SK-N-SH treated with all-trans-retinoic acid at 6 μM for 48 hours (cell line): ENCODE data around the gene CCDC30.

Source experiments
- ATAC-seq: fragments of 200-7000 bp; cut with Tn5 transposase; 3 replicates; pipeline ENCODE4 v1.9.1; 2020; ENCODE audit warnings: mild to moderate bottlenecking, moderate library complexity
- BACH2 ChIP-seq: fragments of 250-450 bp; sonication (Bioruptor Pico); IDR thresholded peaks from 2 replicates; pipeline ENCODE4 v1.9.0; 2021; ENCODE audit warnings: mild to moderate bottlenecking, borderline replicate concordance
- CSDC2 ChIP-seq: fragments of 250-450 bp; sonication (Bioruptor Pico); IDR thresholded peaks from 2 replicates; pipeline ENCODE4 v1.5.0; 2020; ENCODE audit warnings: mild to moderate bottlenecking, moderate library complexity
- ESRRG ChIP-seq: fragments of 250-450 bp; sonication (Bioruptor Pico); IDR thresholded peaks from 2 replicates; pipeline ENCODE4 v1.6.1; 2021; ENCODE audit warnings: mild to moderate bottlenecking
- GLIS3 ChIP-seq: fragments of 250-450 bp; sonication (Bioruptor Pico); IDR thresholded peaks from 2 replicates; pipeline ENCODE4 v1.5.0; 2020; ENCODE audit warnings: mild to moderate bottlenecking, moderate library complexity
- OSR1 ChIP-seq: fragments of 250-450 bp; sonication (Bioruptor Pico); IDR thresholded peaks from 2 replicates; pipeline ENCODE4 v1.8.0; 2022; ENCODE audit warnings: moderate library complexity, mild to moderate bottlenecking, inconsistent platforms
- PPARA ChIP-seq: fragments of 250-450 bp; sonication (Bioruptor Pico); IDR thresholded peaks from 2 replicates; pipeline ENCODE4 v1.5.0; 2020; ENCODE audit warnings: mild to moderate bottlenecking, borderline replicate concordance
- RARB ChIP-seq: fragments of 250-450 bp; sonication (Bioruptor Pico); IDR thresholded peaks from 2 replicates; pipeline ENCODE4 v1.8.0; 2021; ENCODE audit warnings: mild to moderate bottlenecking, moderate library complexity
- SNAI2 ChIP-seq: fragments of 250-450 bp; sonication (Bioruptor Pico); IDR thresholded peaks from 2 replicates; pipeline ENCODE4 v1.5.0; 2020; ENCODE audit warnings: mild to moderate bottlenecking, moderate library complexity
- TCF4 ChIP-seq: fragments of 250-450 bp; sonication (Bioruptor Pico); IDR thresholded peaks from 2 replicates; pipeline ENCODE4 v1.8.0; 2021; ENCODE audit warnings: mild to moderate bottlenecking, moderate library complexity, borderline replicate concordance
- TOX ChIP-seq: fragments of 250-450 bp; sonication (Bioruptor Pico); IDR thresholded peaks from 2 replicates; pipeline ENCODE4 v1.8.0; 2021; ENCODE audit warnings: mild to moderate bottlenecking, moderate library complexity, borderline replicate concordance
- ZFP3 ChIP-seq: fragments of 250-450 bp; sonication (Bioruptor Pico); IDR thresholded peaks from 2 replicates; pipeline ENCODE4 v1.5.0; 2020; ENCODE audit warnings: mild to moderate bottlenecking, moderate library complexity
- ZFP30 ChIP-seq: fragments of 450-650 bp; formaldehyde crosslinking; IDR thresholded peaks from 2 replicates; pipeline ENCODE4 v1.5.0; 2022; ENCODE audit warnings: mild to moderate bottlenecking, moderate library complexity
- ZNF565 ChIP-seq: fragments of 450-650 bp; formaldehyde crosslinking; conservative IDR thresholded peaks from 2 replicates; pipeline ENCODE4 v1.5.0; 2020; ENCODE audit warnings: low read depth, mild to moderate bottlenecking, moderate library complexity
- ZNF70 ChIP-seq: fragments of 450-650 bp; formaldehyde crosslinking; IDR thresholded peaks from 2 replicates; pipeline ENCODE4 v1.5.0; 2020; ENCODE audit warnings: mild to moderate bottlenecking, moderate library complexity
- ZNF8 ChIP-seq: fragments of 450-650 bp; formaldehyde crosslinking; IDR thresholded peaks from 2 replicates; pipeline ENCODE4 v1.5.0; 2020; ENCODE audit warnings: mild to moderate bottlenecking, moderate library complexity
- TF ChIP-seq, protein P1 (sequence below): fragments of 250-450 bp; sonication (Bioruptor Pico); IDR thresholded peaks from 2 replicates; pipeline ENCODE4 v1.5.1; 2020; ENCODE audit warnings: low read depth, mild to moderate bottlenecking, moderate library complexity
- TF ChIP-seq, protein P2 (sequence below): fragments of 250-450 bp; sonication (Bioruptor Pico); IDR thresholded peaks from 2 replicates; pipeline ENCODE4 v1.8.0; 2020; ENCODE audit warnings: mild to moderate bottlenecking, moderate library complexity, borderline replicate concordance
- TF ChIP-seq, protein P3 (sequence below): fragments of 250-450 bp; sonication (Bioruptor Pico); IDR thresholded peaks from 2 replicates; pipeline ENCODE4 v1.5.1; 2021; ENCODE audit warnings: mild to moderate bottlenecking, moderate library complexity
- TF ChIP-seq, protein P4 (sequence below): fragments of 250-450 bp; sonication (Bioruptor Pico); IDR thresholded peaks from 2 replicates; pipeline ENCODE4 v1.5.0; 2020; ENCODE audit warnings: mild to moderate bottlenecking, moderate library complexity
- TF ChIP-seq, protein P5 (sequence below): fragments of 250-450 bp; sonication (Bioruptor Pico); IDR thresholded peaks from 2 replicates; pipeline ENCODE4 v1.8.0; 2021; ENCODE audit warnings: low read depth, mild to moderate bottlenecking, moderate library complexity, borderline replicate concordance

Gene CCDC30

DNA sequence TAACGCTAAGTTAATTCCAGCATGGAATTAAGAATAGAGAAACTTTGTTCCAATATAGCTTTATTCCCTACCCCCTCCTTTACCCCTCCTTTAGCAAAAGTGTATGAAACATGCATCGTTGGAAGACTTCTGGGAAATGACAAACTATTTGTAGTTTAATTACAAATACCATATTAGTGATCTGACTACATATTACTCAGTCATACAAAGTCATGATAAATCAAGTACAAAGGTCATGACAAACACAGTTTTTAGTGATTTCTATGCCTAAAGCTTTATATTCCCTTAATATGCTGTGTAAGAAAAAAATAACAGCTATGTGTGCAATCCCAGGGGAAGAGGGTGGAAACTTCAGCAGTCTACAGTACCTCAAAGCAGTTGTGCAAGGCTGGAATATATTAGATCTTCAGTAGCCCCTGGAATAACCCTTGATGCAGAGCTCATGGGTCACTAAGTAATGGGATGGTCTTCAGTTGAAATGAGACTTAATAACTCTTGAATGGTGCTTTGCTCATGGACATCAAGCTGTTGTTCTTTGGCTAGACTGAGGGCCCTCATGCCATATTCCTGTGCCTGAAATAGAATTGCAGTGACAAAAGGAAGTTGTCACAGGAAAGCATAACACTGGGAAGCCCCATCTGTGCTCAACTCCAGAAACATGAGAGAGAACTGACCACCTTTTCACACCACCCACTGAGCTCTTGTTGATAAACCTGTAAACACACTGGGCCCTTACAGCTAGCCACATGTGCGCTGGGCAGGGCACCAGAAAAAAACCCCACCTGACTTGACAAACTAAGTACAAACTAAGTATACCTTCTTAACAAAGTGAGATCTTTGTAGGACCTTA lies 32.6 kb upstream of the CCDC30 start:
- TF ChIP-seq TOX (CRISPR knock-in tag) (no peak), RARB (CRISPR knock-in tag) (no peak), ZNF70 (no peak), SNAI2 (no peak), ZNF8 (CRISPR knock-in tag) (no peak), ZFP3 (CRISPR knock-in tag) (no peak), OSR1 (CRISPR knock-in tag) (no peak)
- TF ChIP-seq, protein P1, sequence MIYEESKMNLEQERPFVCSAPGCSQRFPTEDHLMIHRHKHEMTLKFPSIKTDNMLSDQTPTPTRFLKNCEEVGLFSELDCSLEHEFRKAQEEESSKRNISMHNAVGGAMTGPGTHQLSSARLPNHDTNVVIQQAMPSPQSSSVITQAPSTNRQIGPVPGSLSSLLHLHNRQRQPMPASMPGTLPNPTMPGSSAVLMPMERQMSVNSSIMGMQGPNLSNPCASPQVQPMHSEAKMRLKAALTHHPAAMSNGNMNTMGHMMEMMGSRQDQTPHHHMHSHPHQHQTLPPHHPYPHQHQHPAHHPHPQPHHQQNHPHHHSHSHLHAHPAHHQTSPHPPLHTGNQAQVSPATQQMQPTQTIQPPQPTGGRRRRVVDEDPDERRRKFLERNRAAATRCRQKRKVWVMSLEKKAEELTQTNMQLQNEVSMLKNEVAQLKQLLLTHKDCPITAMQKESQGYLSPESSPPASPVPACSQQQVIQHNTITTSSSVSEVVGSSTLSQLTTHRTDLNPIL (CRISPR knock-in tag), result no peak
- TF ChIP-seq, protein P2, sequence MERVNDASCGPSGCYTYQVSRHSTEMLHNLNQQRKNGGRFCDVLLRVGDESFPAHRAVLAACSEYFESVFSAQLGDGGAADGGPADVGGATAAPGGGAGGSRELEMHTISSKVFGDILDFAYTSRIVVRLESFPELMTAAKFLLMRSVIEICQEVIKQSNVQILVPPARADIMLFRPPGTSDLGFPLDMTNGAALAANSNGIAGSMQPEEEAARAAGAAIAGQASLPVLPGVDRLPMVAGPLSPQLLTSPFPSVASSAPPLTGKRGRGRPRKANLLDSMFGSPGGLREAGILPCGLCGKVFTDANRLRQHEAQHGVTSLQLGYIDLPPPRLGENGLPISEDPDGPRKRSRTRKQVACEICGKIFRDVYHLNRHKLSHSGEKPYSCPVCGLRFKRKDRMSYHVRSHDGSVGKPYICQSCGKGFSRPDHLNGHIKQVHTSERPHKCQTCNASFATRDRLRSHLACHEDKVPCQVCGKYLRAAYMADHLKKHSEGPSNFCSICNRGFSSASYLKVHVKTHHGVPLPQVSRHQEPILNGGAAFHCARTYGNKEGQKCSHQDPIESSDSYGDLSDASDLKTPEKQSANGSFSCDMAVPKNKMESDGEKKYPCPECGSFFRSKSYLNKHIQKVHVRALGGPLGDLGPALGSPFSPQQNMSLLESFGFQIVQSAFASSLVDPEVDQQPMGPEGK (CRISPR knock-in tag), result no peak
- ATAC-seq, result no peak

DNA sequence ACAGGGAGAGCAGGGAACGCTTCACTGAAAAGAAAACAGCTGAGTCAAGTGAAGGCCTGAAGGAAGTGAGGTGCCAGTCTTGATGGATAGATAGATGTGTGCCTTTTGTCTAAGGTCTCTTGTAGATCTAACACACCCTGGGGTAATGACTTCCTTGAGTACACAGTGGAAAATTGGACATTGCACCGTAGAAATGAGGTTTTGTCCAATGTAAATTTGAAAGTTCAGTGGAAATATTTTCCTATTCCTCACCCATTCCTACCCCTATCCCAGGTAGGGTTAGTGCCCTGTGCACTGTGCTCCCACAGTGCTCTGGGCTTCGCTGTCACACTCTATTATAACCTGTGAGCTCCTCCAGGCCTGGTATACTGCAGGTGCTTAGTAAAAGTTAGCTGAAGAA lies 31.6 kb upstream of the CCDC30 start:
- ATAC-seq, result no peak
- TF ChIP-seq GLIS3 (CRISPR knock-in tag), result no peak
- no peak for TF ChIP-seq ZNF8 (CRISPR knock-in tag)
- TF ChIP-seq BACH2 (CRISPR knock-in tag), result no peak
- no peak for TF ChIP-seq SNAI2
- TF ChIP-seq ZFP30 (CRISPR knock-in tag), result no peak
- TF ChIP-seq, protein P3, sequence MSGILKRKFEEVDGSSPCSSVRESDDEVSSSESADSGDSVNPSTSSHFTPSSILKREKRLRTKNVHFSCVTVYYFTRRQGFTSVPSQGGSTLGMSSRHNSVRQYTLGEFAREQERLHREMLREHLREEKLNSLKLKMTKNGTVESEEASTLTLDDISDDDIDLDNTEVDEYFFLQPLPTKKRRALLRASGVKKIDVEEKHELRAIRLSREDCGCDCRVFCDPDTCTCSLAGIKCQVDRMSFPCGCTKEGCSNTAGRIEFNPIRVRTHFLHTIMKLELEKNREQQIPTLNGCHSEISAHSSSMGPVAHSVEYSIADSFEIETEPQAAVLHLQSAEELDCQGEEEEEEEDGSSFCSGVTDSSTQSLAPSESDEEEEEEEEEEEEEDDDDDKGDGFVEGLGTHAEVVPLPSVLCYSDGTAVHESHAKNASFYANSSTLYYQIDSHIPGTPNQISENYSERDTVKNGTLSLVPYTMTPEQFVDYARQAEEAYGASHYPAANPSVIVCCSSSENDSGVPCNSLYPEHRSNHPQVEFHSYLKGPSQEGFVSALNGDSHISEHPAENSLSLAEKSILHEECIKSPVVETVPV, result no peak
- no peak for TF ChIP-seq PPARA (CRISPR knock-in tag)
- TF ChIP-seq CSDC2 (CRISPR knock-in tag), result no peak
- TF ChIP-seq TOX (CRISPR knock-in tag), result no peak
- no peak for TF ChIP-seq ZNF565 (CRISPR knock-in tag)
- TF ChIP-seq, all 23 proteins: peak for 0

DNA sequence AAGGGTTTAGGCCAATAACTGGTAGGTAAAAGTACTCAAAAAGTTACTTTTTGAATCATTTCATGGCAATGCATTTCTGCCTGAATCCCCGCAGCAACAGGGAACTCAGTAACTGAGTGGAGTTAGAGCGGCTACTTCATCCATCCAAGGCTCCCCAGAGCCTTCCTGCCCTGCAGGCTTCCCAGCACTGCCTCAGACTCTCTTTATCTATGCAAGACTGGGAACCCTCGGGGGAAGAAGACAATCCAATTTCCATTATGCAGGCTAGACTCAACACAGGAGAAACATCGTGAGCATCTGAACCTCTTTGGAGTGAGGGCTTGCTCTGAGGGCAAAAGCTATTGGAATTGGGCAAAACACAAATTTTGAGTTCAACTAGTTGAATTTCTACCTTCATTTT lies 30.4 kb upstream of the CCDC30 start:
- no peak for ATAC-seq
- no peak for TF ChIP-seq ZNF70
- TF ChIP-seq RARB (CRISPR knock-in tag), result no peak
- TF ChIP-seq PPARA (CRISPR knock-in tag), result no peak
- no peak for TF ChIP-seq GLIS3 (CRISPR knock-in tag)
- no peak for TF ChIP-seq CSDC2 (CRISPR knock-in tag)
- no peak for TF ChIP-seq TCF4 (CRISPR knock-in tag)
- TF ChIP-seq ZNF8 (CRISPR knock-in tag), result no peak
- TF ChIP-seq ESRRG (CRISPR knock-in tag), result no peak
- TF ChIP-seq, protein P4, sequence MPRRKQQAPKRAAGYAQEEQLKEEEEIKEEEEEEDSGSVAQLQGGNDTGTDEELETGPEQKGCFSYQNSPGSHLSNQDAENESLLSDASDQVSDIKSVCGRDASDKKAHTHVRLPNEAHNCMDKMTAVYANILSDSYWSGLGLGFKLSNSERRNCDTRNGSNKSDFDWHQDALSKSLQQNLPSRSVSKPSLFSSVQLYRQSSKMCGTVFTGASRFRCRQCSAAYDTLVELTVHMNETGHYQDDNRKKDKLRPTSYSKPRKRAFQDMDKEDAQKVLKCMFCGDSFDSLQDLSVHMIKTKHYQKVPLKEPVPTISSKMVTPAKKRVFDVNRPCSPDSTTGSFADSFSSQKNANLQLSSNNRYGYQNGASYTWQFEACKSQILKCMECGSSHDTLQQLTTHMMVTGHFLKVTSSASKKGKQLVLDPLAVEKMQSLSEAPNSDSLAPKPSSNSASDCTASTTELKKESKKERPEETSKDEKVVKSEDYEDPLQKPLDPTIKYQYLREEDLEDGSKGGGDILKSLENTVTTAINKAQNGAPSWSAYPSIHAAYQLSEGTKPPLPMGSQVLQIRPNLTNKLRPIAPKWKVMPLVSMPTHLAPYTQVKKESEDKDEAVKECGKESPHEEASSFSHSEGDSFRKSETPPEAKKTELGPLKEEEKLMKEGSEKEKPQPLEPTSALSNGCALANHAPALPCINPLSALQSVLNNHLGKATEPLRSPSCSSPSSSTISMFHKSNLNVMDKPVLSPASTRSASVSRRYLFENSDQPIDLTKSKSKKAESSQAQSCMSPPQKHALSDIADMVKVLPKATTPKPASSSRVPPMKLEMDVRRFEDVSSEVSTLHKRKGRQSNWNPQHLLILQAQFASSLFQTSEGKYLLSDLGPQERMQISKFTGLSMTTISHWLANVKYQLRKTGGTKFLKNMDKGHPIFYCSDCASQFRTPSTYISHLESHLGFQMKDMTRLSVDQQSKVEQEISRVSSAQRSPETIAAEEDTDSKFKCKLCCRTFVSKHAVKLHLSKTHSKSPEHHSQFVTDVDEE, result no peak
- TF ChIP-seq, protein P5, sequence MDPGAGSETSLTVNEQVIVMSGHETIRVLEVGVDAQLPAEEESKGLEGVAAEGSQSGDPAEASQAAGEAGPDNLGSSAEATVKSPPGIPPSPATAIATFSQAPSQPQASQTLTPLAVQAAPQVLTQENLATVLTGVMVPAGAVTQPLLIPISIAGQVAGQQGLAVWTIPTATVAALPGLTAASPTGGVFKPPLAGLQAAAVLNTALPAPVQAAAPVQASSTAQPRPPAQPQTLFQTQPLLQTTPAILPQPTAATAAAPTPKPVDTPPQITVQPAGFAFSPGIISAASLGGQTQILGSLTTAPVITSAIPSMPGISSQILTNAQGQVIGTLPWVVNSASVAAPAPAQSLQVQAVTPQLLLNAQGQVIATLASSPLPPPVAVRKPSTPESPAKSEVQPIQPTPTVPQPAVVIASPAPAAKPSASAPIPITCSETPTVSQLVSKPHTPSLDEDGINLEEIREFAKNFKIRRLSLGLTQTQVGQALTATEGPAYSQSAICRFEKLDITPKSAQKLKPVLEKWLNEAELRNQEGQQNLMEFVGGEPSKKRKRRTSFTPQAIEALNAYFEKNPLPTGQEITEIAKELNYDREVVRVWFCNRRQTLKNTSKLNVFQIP, result no peak
- TF ChIP-seq, protein P1 (CRISPR knock-in tag), result no peak
